HG03139 (cell line): ENCODE data around the gene AIF1.
"Not testable (repeated sequence)": the region's sequence is repeated elsewhere in the genome, so short reads cannot be mapped to it uniquely, and the experiment has no call there.

Source experiments
- ATAC-seq: cut with Tn5 transposase; IDR thresholded peaks from one replicate; pipeline ENCODE4 v1.9.1; 2021; ENCODE audit not compliant: unreplicated experiment

Gene AIF1

DNA sequence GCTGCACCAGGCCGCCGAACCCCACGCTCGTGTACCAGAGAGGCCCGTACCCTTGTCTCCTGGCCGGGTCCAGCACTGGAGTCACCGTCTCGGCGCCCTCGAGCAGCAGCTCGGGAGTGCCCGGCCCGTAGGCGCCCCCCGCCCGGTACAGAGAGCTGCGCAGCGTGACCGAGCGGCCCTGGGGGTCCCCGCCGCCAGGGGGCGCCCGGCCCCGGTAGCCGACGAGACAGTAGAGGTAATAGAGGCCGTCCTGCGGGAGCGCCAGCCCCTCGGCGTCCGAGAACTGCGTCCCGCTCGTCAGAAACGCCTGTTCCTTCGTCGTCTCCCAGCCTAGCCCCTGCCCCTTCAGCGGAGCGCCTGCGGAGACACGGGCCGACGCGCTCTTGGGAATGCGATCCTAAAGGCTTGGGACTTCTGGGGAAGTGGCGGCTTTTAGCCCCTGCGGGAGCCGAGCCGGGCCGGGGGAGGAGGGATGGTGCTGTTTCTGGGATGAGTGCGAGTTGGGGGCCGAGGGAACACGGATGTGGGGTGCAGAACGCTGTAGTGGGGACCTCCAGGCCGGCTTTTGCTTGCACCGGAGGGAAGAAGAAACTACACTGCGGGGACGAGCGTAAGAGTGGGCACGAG is 34.1 kb upstream of the AIF1 start:
- no peak for ATAC-seq

DNA sequence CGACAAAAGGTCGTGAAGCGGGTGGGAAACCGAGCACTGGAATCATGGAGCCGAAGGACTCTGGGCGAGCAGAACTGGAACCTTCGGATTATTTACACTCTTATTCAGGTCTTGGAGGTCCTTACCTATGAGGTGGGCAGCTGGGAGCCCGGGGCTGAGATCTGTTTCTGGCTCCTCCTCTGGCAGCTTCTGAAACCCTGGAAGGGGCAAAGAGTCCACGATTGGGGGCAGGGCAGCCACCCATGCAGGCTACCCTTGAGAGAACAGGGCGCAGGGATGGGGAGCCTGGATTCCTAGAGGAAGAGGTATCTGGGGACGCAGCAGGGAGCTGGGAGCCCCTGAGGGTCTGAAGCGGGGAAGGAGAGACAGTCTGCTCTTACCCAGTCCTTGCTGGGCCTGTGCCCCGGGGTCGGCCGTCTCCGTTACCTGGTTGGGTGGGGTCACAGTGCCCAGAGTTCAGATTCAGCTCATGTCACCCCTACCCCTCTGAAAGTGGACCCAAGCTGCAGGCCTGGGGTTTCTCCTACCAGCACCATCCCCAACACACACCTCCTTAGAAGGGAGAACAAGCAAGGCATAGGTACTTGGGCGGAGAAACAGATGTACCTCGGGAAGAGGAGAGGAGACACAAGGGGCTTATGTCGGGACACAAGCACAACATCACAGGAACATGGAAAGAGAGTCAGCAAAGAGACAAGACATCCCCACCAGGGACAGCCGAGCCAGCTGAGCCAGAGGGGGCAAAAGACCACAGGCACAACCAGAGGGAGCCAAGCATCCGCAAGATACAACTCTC is 33.4 kb upstream of the AIF1 start:
- no peak for ATAC-seq

DNA sequence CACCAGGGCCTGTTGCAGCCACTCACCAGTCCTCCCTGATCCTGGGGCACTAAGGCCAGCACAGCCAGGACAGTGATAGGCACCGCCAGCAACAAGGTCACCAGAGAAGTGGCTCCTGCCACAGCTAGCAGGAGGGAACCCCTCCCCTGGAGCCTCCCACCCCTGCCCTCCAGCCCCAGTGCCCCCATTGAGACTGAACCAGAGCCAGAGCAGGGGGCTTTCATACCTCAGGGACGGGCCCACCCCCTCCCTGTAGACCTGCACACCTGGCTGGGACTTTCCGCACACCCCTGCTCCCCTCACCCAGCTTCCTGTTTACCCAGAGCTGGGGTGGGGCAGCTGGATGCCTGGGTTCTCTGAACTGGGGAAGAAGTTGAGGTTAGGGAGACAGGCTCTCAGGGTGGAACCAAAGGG is 32.8 kb upstream of the AIF1 start, which contains the start of gene LTB:
TSS of gene LTB (minus strand) at position 195 of the 414 bp plus-strand sequence. CDS start at position 188, 7 bp downstream.
- ATAC-seq, result no peak

DNA sequence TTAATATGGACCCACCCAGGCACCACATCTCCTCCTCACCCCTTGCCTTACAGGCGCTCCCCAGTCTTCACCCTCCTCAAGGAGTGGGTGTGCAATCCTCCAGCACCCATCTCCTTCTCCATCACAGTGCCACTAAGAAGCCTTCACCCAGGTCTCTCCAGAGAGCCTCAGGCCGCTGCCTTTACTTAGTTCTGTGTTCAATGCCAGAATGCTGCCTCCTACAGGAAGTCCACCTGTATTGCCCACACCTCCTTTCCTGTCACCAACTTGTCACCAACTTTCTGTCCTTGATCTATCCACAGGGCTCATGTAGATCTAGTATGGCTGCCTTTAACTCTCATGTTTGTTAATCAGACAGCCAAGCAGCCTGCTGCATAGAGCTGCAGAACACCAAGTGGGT is 29.5 kb upstream of the AIF1 start:
- ATAC-seq, result no peak

DNA sequence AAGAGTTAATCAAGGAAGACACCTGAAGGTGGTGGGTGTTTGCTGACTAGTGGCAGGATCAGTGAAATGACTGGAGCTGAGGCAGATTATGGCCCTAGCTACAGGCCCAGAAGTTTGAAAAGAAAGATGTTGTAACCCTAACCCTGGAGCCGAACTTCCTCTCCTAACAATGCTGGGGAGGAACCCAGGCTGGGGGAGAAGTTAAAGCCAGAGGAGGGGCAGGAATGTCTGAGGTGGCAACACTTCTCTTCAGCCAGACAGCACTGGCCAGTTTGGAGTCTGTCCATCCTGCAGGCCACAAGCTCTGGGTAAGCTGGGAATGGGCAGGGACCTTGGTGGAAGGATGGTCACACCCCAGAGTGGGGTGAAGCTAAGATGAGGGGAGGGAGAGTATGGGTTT is 29.0 kb upstream of the AIF1 start, which contains the start of gene LST1:
TSS of gene LST1 (plus strand) at position 270 of the 400 bp plus-strand sequence. CDS start 1,023 bp downstream, outside the sequence.
- no peak for ATAC-seq

DNA sequence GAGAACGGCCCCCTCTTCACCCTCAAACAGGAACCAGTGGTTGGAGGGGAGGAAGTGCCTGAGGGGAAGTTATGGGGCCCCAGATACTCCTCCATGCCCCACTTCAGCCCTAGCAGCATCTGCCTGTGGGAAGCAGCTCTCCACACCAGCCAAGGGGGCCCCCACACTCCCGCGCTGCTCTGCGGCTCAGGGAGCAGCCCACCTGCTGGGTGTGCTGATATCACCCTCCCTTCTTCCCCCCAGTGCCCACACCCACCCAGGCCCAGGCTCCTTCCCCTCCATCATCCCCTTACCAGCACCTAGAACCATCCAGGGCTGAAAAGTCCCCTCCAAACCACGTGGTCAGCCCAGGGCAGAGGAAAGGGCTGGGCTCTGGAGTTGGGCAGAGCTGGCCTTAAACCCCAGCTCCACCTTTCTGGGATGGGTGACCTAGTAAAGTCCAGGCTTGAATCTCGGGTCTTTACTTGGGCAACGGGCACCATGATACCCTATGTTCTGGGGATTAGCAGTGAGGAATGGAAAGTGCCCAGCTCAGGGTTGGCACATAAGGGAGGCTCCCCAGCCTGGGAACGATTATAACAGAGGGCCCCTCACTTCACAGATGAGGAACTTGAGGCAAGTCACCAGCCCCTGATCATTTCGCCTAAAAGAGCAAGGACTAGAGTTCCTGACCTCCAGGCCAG is 28.3 kb upstream of the AIF1 start:
- no peak for ATAC-seq

DNA sequence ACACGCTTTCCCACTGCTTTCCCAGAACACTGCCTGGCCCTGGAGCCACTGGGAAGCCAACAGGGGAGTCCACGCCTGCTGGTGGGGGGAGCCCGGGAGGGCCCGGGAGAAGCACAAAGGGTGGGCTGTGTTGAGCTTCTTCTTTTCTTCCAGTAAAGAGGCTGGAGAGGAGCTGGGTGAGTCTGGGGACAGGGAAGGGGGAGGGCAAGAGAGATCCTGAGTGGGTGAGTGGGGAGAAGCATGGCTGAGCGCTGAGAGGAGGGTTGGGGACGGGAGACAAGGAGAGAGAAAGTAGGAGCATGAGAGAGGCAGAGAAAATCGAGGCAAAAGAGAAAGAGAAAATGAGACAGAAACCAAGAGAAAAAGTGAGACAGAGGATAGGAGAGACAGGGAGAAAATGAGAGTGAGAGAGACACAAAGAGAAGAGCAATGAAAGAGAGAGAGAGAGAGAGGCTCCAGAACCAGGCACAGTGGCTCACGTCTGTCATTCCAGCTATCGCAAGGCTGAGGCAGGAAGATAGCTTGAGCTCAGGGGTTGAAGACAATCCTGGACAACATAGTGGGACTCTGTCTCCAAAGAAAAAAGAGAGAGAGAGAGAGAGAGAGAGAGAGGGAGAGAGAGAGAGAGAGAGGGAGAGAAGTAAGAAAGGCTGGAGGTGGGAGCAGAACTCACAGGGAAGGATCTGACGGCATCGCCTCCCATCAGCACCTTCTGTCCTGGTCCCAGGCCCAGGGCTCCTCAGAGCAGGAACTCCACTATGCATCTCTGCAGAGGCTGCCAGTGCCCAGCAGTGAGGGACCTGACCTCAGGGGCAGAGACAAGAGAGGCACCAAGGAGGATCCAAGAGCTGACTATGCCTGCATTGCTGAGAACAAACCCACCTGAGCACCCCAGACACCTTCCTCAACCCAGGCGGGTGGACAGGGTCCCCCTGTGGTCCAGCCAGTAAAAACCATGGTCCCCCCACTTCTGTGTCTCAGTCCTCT is 26.9 kb upstream of the AIF1 start:
- ATAC-seq, result no peak

DNA sequence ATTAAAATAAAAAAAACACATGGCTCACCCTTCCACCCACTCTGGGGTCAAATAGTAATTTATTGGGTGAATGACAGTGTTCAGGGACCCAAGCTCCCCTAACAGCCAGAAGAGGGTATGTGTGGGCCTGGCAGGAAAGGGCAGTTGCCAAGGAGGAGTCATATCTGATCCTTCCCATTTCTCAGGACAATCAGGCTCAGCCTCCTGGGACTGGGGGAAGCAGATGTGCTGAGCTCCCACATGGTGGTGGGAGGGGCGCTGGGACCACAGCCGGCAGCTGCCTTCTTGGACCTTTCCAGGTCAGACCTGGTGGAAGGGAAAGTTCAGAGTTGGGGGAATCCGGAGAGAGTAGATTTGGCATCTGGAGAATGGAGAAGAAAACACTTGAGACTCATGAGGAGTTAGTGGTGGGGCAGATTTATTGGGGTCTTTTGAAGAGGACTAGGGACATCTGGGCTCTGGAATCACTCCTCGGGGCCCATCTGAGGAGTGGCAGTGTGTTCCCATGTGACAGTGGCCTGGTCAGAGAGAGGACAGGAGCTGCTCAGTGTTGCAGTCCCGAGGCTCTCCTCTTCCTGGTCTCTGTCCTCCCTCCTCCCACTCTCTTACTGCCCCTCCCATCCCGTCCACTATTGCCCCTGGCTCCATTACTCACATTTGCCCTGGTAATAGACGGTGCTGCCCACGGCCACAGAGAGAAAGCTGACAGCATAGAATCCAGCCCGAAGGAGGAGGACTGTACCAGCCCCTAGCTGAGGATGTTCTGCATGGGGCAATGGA is 26.0 kb upstream of the AIF1 start:
- ATAC-seq, result no peak

DNA sequence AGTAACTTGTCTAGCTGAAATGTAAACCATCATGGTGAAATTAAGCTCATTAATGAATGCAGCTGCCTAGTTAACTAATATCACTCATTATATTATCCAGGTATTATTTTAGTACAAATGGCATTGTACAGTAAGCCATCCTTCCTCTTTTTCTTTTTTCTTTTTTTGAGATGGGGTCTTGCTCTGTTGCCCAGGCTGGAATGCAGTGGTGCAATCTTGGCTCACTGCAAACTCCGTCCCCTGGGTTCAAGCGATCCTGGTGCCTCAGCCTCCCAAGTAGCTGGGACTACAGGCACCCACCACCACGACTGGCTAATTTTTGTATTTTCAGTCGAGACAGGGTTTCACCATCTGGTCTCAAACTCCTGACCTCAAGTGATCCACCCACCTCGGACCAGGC is 24.3 kb upstream of the AIF1 start:
- not testable (repeated sequence) for ATAC-seq

DNA sequence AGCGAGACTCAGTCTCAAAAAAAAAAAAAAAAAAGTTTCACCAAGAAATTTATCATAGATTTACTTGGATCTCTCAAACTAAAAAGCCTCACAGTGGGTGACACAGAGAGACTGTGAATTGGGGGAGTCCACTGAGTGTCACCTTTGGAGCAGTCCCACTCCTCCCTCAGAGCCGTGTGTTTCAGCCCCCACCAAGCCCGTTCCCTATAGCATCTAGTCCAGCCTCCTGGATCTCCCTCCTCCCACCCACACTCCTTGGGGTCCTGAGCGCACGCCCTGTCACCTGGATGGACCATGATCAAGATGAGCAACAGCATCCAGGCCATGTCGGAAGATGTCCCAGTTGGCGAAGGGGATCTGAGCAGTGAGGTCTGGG is 22.6 kb upstream of the AIF1 start:
- no peak for ATAC-seq

DNA sequence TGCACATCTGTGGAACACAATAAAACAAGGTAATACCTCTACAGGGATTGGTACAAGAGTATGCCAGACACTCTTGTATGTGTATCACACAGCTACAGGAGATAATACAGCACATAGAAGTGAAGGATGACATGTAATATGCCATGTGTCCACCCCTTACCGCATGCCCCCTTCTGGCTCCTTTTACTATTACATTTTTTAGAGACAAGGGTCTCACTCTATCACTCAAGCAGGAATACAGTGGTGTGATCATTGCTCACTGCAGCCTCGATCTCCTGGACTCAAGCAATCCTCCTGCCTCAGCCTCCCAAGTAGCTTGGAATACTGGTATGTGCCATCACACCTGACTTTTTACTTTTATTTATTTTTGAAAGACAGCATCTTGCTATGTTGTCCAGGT is 18.0 kb upstream of the AIF1 start:
- ATAC-seq, result no peak

DNA sequence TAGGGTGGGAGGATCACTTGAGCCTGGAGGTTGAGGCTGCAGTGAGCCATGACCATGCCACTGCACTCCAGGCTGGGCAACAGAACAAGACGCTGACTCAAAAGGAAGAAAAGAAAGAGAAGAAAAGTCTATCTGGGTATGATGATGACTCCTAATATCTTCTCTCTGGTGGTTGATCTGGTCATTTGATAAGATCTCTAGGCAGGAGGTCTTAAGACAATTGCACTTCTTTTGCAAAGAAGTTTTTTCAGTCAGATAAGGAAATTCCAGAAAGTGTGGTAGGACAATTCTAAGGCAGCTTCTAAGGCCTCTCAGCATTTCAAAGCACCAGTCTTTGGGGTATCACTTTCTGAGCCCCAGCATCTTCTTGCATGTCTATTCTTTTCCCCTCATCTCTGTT is 7.7 kb upstream of the AIF1 start:
- ATAC-seq, result no peak

DNA sequence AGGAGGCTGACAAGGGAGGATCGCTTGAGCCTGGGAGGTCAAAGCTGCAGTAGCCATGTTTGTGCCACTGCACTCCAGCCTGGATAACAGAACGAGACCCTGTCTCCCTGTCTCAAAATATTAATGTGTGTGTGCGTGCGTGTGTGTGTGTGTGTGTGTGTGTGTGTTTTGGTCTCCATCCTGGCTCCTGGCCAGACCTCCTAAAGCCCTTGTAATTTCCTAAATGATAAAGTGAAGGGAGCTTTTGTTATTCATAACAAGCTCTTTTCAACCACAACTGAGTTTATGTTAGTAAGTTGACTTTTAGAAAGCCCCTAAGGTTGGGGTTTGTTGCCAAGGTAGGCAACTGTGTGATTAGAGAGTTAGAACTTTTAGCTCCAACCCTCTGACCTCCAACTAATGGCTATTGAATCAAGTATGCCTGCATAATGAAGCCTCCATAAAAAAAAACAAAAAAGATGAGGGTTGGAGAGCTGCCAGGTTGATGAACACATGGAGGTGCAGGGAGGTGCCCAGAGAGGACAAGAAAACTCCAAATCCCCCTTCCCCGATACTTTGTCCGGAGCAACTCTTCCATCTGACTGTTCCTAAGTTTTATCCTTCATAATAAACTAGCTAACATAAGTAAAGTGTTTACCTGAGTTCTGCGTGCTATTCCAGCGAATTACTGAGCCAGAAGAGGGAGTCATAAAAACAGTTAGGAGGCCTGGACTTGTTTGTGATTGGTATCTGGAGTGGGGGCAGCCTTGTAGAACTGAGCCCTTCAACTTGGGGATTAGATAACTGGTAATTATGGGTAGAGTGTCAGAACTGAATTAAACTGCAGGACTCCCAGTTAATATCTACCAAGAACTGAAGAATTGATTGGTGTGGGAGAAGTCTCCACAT is 5.3 kb upstream of the AIF1 start:
- ATAC-seq, result no peak

DNA sequence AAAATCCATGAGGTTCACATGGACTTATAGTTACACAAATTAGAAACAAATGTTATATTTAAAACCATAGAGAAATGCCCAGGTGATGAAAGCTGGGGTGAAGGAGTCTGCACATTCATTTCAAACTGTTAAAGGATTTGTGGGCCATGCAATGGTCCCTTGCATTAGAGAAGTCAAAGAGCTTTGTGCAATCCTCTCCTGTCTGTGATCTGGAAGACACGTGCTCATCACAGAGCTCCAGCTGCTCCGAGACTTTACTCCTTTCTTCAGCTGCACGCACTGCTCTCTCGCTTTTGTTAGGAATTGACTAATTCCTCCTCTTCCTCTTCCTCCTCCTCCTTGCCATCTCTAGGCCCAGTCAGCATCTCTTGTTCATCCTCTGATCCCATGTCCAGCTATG is 4.1 kb upstream of the AIF1 start:
- no peak for ATAC-seq

DNA sequence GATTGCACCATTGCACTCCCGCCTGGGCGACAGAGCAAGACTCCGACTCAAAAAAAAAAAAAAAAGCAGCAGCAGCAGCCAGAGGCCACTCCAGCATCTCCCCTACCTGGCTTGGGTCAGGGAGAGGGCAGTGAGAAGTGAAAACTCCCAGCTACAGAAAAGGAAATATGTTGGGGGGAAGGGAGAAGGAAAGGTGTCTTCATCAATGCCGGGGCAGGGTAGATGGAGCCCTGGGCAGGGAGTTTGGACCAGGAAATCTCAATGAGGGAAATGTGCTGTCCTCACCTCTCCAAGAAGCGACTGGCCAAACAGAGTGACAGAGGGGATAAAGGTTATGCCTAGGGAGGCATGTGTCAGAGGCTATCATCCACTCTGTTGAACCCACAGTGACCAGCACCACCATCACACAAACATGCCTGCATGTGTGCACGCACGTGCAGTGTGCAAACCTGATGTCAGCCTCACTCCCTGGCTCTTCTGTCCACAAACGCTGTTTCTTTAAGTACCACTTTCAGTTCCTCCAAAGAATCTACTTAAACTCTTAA is 887 bp upstream of the AIF1 start:
- no peak for ATAC-seq

DNA sequence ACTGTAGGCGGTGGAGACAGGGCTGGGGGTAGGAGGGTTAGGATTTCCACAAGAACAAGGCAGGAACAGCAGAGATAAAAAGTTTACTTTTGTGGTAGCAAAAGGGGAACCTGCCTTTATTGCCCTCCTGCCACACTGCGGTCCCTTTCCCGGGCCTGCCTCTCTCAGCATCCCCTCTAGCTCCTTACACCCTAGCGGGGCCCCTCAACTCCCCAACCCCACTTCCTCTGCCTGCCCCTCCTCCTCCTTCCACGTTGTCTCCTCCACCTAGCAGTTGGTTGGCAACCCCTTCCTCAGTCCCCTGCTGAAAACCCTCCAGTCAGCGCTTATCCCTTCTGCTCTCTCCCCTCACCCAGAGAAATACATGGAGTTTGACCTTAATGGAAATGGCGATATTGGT is 714 bp downstream of the AIF1 start:
- ATAC-seq, result no peak

DNA sequence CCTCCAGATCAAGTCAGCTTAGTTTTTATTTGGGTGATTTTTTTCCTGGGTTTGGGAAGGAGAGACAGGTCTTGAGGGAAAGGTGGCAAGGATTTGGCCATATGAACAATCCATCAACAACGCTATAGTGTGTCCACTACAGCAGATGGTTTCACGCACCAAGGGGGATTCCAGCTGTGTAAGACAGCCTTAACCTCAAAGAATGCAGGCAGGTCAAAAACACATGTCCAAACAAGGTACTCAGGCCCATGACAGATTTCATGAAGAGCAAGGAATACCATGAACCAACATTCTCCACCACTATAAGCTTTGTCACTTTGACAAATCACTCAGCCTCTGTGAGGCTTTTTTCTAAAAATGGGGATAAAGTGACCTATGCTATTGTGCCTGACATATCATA is 2.0 kb downstream of the AIF1 start:
- ATAC-seq, result no peak

DNA sequence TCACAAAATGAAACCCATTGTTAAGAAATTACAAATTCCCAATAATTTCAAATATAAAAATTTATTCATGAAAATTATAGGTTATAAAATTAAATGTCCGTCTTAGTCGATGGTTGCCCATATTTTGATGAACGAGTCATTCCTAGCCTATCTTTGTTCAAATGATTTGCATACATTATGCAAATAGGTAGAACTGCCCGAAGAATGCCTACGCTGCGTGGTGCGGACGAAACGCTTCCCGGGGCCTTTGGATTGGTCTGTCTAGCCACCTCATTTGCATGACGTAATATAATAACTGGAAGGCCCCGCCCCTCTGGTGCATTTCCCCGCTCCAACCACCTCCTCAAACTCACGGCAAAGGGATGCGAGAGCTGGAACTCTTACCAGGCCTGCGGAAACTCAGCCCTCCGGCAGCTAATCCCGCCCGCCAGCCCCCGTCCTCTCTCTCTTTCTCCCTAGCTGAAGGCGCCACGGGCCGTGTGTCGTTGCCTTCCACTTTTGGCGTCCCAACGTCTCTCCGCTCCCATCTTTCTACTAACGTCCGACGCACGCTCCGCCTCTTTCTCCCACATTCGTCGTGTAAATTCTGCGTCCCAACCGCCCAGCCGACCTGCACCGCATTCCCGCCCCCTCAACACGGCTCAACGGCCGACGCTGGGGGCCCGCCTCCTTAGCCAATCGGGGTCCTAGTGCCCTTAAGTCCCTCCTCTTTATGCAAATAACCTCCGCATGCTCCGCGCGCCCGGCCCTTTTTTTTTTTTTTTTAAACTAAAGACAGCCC is 5.0 kb downstream of the AIF1 start:
- peak; percentile 60 for ATAC-seq
